IMR-90 (cell line): ENCODE data around the gene CDH13. TPM values are rescaled to one million over a fixed set of nuclear protein-coding genes. Genes with fewer than 3 reads are reported as not detected.

ENCODE experiments used
- ATAC-seq: fragments of 200-7000 bp; cut with Tn5 transposase; 2 replicates; pipeline ENCODE4 v1.9.1; 2020; ENCODE audit warnings: low read depth, mild to moderate bottlenecking, moderate library complexity
- BruUV-seq: library from RNA; stranded (reverse); fragments of 400-500 nt; replicated peaks from 2 replicates; lab custom pipeline; 2021; lab: Mats Ljungman, UMichigan
- CTCF ChIA-PET: fragments of 300-600 bp; formaldehyde crosslinking; extraction: SDS; loops from one replicate; lab custom pipeline; 2021; ENCODE audit warnings: antibody characterized with exemption; lab: Yijun Ruan, JAX
- POLR2A ChIA-PET: fragments of 300-600 bp; sonication (Branson Sonifier 250); formaldehyde crosslinking; loops from one replicate; lab custom pipeline; 2022; ENCODE audit warnings: antibody characterized with exemption; ENCODE audit not compliant: unreplicated experiment; lab: Charles Lee
- DNase-seq: peaks from one replicate; pipeline ENCODE4 v3.0.0; 2013
- H2AFZ ChIP-seq: replicated peaks from 2 replicates; pipeline ENCODE3; 2013; ENCODE audit warnings: low read length, mild to moderate bottlenecking; ENCODE audit not compliant: poor library complexity
- H2AK5ac ChIP-seq: 2 replicates; pipeline ENCODE4 v1.6.1; 2013; ENCODE audit warnings: low read depth, low read length, inconsistent platforms
- H2AK9ac ChIP-seq: replicated peaks from 2 replicates; pipeline ENCODE3; 2013; ENCODE audit warnings: mild to moderate bottlenecking, low read depth, low read length, moderate library complexity; ENCODE audit not compliant: poor library complexity
- H2BK120ac ChIP-seq: 2 replicates; pipeline ENCODE4 v1.6.1; 2013; ENCODE audit warnings: low read depth, low read length, inconsistent platforms
- H2BK15ac ChIP-seq: 3 replicates; pipeline ENCODE4 v1.6.1; 2013; ENCODE audit warnings: low read depth, low read length, inconsistent platforms
- H2BK20ac ChIP-seq: 2 replicates; pipeline ENCODE4 v1.6.1; 2013; ENCODE audit warnings: low read depth, mild to moderate bottlenecking, inconsistent platforms, low read length, moderate library complexity
- H2BK5ac ChIP-seq: 2 replicates; pipeline ENCODE4 v1.6.1; 2013; ENCODE audit warnings: mild to moderate bottlenecking, low read depth, low read length, inconsistent platforms; ENCODE audit not compliant: poor library complexity, severe bottlenecking
- H3K14ac ChIP-seq: replicated peaks from 2 replicates; pipeline ENCODE4 v1.6.1; 2013; ENCODE audit warnings: low read depth, low read length, inconsistent platforms
- H3K18ac ChIP-seq: 2 replicates; pipeline ENCODE4 v1.6.1; 2013; ENCODE audit warnings: low read depth, low read length, control low read depth
- H3K23ac ChIP-seq: 2 replicates; pipeline ENCODE4 v1.6.1; 2013; ENCODE audit warnings: low read depth, low read length, inconsistent platforms
- H3K27ac ChIP-seq: 2 replicates; pipeline ENCODE4 v1.5.1; 2013; ENCODE audit warnings: mild to moderate bottlenecking, control low read depth, low read length; ENCODE audit not compliant: insufficient read depth
- H3K27me3 ChIP-seq: 2 replicates; pipeline ENCODE4 v1.6.1; 2013; ENCODE audit warnings: low read length; ENCODE audit not compliant: control insufficient read depth, insufficient read depth
- H3K36me3 ChIP-seq: 2 replicates; pipeline ENCODE4 v1.6.1; 2013; ENCODE audit warnings: low read length, mixed read lengths; ENCODE audit not compliant: control insufficient read depth, insufficient read depth
- H3K4ac ChIP-seq: 2 replicates; pipeline ENCODE4 v1.6.1; 2013; ENCODE audit warnings: low read depth, low read length, inconsistent platforms
- H3K4me1 ChIP-seq: 2 replicates; pipeline ENCODE4 v1.6.1; 2013; ENCODE audit warnings: low read length, mixed read lengths; ENCODE audit not compliant: control insufficient read depth, insufficient read depth
- H3K4me2 ChIP-seq: 2 replicates; pipeline ENCODE4 v1.6.1; 2013; ENCODE audit warnings: low read depth, mild to moderate bottlenecking, control low read depth, low read length, moderate library complexity
- H3K4me3 ChIP-seq: 2 replicates; pipeline ENCODE4 v1.5.1; 2013; ENCODE audit warnings: low read depth, mild to moderate bottlenecking, control low read depth, low read length, moderate library complexity; ENCODE audit not compliant: insufficient read depth
- H3K56ac ChIP-seq: 2 replicates; pipeline ENCODE4 v1.6.1; 2013; ENCODE audit warnings: low read length, inconsistent platforms; ENCODE audit not compliant: insufficient read depth; ENCODE audit errors: extremely low read depth
- H3K79me1 ChIP-seq, 2 experiments: 2 replicates each; pipeline ENCODE4 v1.6.1; 2013; ENCODE audit warnings: low read length in 2 of 2, inconsistent platforms in 1 of 2, low read depth in 1 of 2
- H3K9ac ChIP-seq: 2 replicates; pipeline ENCODE4 v1.6.1; 2013; ENCODE audit warnings: low read depth, low read length, control low read depth
- H3K9me1 ChIP-seq: 2 replicates; pipeline ENCODE4 v1.6.1; 2013; ENCODE audit warnings: low read length, inconsistent platforms; ENCODE audit not compliant: insufficient read depth
- H3K9me3 ChIP-seq: 2 replicates; pipeline ENCODE4 v1.6.1; 2013; ENCODE audit warnings: low read length; ENCODE audit not compliant: control insufficient read depth, insufficient read depth
- H4K20me1 ChIP-seq: 2 replicates; pipeline ENCODE4 v1.6.1; 2013; ENCODE audit warnings: low read length, inconsistent platforms; ENCODE audit not compliant: insufficient read depth
- H4K5ac ChIP-seq: 2 replicates; pipeline ENCODE4 v1.6.1; 2013; ENCODE audit warnings: mild to moderate bottlenecking, low read depth, low read length, control low read depth
- H4K8ac ChIP-seq, 2 experiments: 2 replicates each; pipeline ENCODE4 v1.6.1; 2013; ENCODE audit warnings: low read depth in 2 of 2, low read length in 2 of 2, control low read depth in 1 of 2, inconsistent platforms in 1 of 2
- H4K91ac ChIP-seq: 2 replicates; pipeline ENCODE4 v1.6.1; 2013; ENCODE audit warnings: low read depth, low read length, inconsistent platforms; ENCODE audit not compliant: insufficient read depth
- BHLHE40 ChIP-seq: fragments of 150-350 bp; IDR thresholded peaks from 2 replicates; pipeline ENCODE4 v1.6.1; 2016; ENCODE audit warnings: mild to moderate bottlenecking, low read depth, low read length
- CEBPB ChIP-seq: IDR thresholded peaks from 2 replicates; pipeline ENCODE4 v1.6.1; 2012; ENCODE audit warnings: low read depth, low read length, improper control_type of control experiment
- CHD1 ChIP-seq: IDR thresholded peaks from 2 replicates; pipeline ENCODE4 v1.6.1; 2012; ENCODE audit warnings: low read depth, low read length, improper control_type of control experiment
- FOS ChIP-seq: fragments of 150-350 bp; IDR thresholded peaks from 2 replicates; pipeline ENCODE4 v1.6.1; 2016; ENCODE audit warnings: low read depth, low read length
- MAFK ChIP-seq: IDR thresholded peaks from 2 replicates; pipeline ENCODE4 v1.6.1; 2012; ENCODE audit warnings: low read depth, low read length, improper control_type of control experiment
- MAZ ChIP-seq: IDR thresholded peaks from 2 replicates; pipeline ENCODE4 v1.6.1; 2012; ENCODE audit warnings: low read depth, mild to moderate bottlenecking, low read length, improper control_type of control experiment, moderate library complexity, borderline replicate concordance
- MXI1 ChIP-seq: IDR thresholded peaks from 2 replicates; pipeline ENCODE4 v1.6.1; 2012; ENCODE audit warnings: low read depth, mild to moderate bottlenecking, low read length, moderate library complexity, borderline replicate concordance
- NFE2L2 ChIP-seq: fragments of 150-350 bp; IDR thresholded peaks from 2 replicates; pipeline ENCODE4 v1.6.1; 2016; ENCODE audit warnings: low read depth, mild to moderate bottlenecking, low read length
- POLR2A ChIP-seq: IDR thresholded peaks from 2 replicates; pipeline ENCODE4 v1.6.1; 2012; ENCODE audit warnings: mild to moderate bottlenecking, low read depth, low read length
- RAD21 ChIP-seq: IDR thresholded peaks from 2 replicates; pipeline ENCODE4 v1.6.1; 2012; ENCODE audit warnings: low read length, improper control_type of control experiment
- RCOR1 ChIP-seq: IDR thresholded peaks from 2 replicates; pipeline ENCODE4 v1.6.1; 2012; ENCODE audit warnings: mild to moderate bottlenecking, low read length, improper control_type of control experiment; ENCODE audit not compliant: insufficient replicate concordance
- RFX5 ChIP-seq: IDR thresholded peaks from 2 replicates; pipeline ENCODE4 v1.8.0; 2012; ENCODE audit warnings: low read depth, mild to moderate bottlenecking, low read length, moderate library complexity
- SMC3 ChIP-seq: fragments of 150-350 bp; IDR thresholded peaks from 2 replicates; pipeline ENCODE4 v1.6.1; 2016; ENCODE audit warnings: low read depth, mild to moderate bottlenecking, antibody characterized with exemption, low read length, moderate library complexity
- WGBS, 2 experiments: methylation state at CpG; one replicate each; pipeline versions ENCODE4 v1.1.5 to v1.1.7; 2013; ENCODE audit warnings: missing lambda C conversion rate in 2 of 2; ENCODE audit not compliant: insufficient read length in 1 of 2; ENCODE audit errors: extremely low coverage in 2 of 2; 5-methylcytosine and 5-hydroxymethylcytosine counted together
- dilution Hi-C: fragments of 300-500 bp; cut with HindIII; formaldehyde crosslinking; loops from one replicate; pipeline ENCODE4 v1.14.3; 2018; ENCODE audit warnings: low sequenced_read_pairs; ENCODE audit not compliant: unreplicated experiment
- in situ Hi-C: fragments of 300-500 bp; cut with MboI; formaldehyde crosslinking; loops from 3 replicates; pipeline ENCODE4 v1.14.3; 2019; ENCODE audit warnings: low sequenced_read_pairs, inconsistent platforms, mixed read lengths
- intact Hi-C: fragments of 100-400 bp; cut with micrococcal nuclease; formaldehyde crosslinking; loops from 2 replicates; pipeline ENCODE4 v1.10.0; 2022
- polyA plus RNA-seq, 3 experiments: library from polyadenylated mRNA; depleted of rRNA; stranded (reverse); fragments of >200 nt; gene quantifications; 2 replicates each; pipeline ENCODE4 v1.2.3, GENCODE V29; 2012; ENCODE audit warnings: low replicate concordance in 1 of 3
- total RNA-seq: library from RNA; depleted of rRNA; stranded (reverse); fragments of >200 nt; gene quantifications from 2 replicates; pipeline ENCODE4 v1.2.3, GENCODE V29; 2012
- TF ChIP-seq, protein P1 (sequence below): fragments of 150-350 bp; IDR thresholded peaks from 2 replicates; pipeline ENCODE4 v1.6.1; 2017; ENCODE audit warnings: mild to moderate bottlenecking, antibody characterized with exemption, low read length, low read depth
- TF ChIP-seq, protein P2 (sequence below): conservative IDR thresholded peaks from 2 replicates; pipeline ENCODE4 v1.5.1; 2012; ENCODE audit warnings: mild to moderate bottlenecking, low read depth, low read length, improper control_type of control experiment
- TF ChIP-seq, protein P3 (sequence below): fragments of 150-350 bp; IDR thresholded peaks from 2 replicates; pipeline ENCODE4 v1.6.1; 2016; ENCODE audit warnings: low read depth, mild to moderate bottlenecking, low read length, moderate library complexity, borderline replicate concordance

The CDH13 gene
- total and polyA plus RNA-seq, 2 of the 4 experiments (the other 2 are of a cell fraction), result 61.6 to 74.7 TPM

DNA sequence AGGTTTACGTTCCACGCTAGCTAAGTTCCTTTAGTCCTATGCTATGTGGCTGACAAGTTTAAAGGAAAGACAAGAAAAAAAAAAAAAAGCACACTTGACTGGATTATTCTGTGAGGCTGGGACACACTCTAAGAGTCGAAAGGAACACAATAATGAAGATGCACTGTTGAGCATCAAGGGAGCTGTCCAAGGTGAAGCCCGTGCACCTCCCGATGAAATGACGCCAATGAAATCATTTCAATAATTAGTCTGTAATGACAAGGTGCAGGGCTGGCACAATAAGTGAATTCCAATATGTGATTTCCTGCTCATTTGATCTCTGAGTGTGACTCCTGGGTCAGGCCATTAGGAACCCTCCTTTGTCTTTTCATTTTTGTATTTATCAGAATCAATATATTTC is 232.9 kb downstream of the CDH13 start:
- Histone ChIP-seq H4K5ac (no peak overlapping the region), H2AK5ac (no peak overlapping the region), H3K9me1 (no peaks in the 10 kb centered on the region), H3K4me2 (no peak overlapping the region), H3K27me3 (no peaks in the 10 kb centered on the region), H4K91ac (no peak overlapping the region), H3K36me3 (no peaks in the 10 kb centered on the region), H2BK15ac (no peak overlapping the region), H3K23ac (no peak overlapping the region), H3K79me1 (peaks cover 0 to 8% of the 10 kb centered on the region in 2 experiments; a peak in 3 of 4 replicates), H2AK9ac (no peak overlapping the region), H3K56ac (no peak overlapping the region), H2BK120ac (no peak overlapping the region), H3K14ac (no peak overlapping the region), H3K4me3 (no peak overlapping the region), H2BK5ac (no peak overlapping the region), H3K4ac (no peak overlapping the region), H2BK20ac (no peak overlapping the region), H3K9me3 (no peaks in the 10 kb centered on the region), H3K18ac (no peak overlapping the region), H3K9ac (no peak overlapping the region), H3K4me1 (no peaks in the 10 kb centered on the region), H3K27ac (no peak overlapping the region), H2AFZ (no peak overlapping the region), H4K8ac (no peak overlapping the region), H4K20me1 (no peaks in the 10 kb centered on the region)
- TF ChIP-seq CEBPB (no peak), POLR2A (no peak), BHLHE40 (no peak), NFE2L2 (no peak), SMC3 (no peak), MAFK (no peak), FOS (no peak), RCOR1 (no peak), RFX5 (no peak), MXI1 (no peak), CHD1 (no peak), RAD21 (no peak), MAZ (no peak)
- TF ChIP-seq, protein P1, sequence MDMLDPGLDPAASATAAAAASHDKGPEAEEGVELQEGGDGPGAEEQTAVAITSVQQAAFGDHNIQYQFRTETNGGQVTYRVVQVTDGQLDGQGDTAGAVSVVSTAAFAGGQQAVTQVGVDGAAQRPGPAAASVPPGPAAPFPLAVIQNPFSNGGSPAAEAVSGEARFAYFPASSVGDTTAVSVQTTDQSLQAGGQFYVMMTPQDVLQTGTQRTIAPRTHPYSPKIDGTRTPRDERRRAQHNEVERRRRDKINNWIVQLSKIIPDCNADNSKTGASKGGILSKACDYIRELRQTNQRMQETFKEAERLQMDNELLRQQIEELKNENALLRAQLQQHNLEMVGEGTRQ, result no peak
- TF ChIP-seq, protein P2, sequence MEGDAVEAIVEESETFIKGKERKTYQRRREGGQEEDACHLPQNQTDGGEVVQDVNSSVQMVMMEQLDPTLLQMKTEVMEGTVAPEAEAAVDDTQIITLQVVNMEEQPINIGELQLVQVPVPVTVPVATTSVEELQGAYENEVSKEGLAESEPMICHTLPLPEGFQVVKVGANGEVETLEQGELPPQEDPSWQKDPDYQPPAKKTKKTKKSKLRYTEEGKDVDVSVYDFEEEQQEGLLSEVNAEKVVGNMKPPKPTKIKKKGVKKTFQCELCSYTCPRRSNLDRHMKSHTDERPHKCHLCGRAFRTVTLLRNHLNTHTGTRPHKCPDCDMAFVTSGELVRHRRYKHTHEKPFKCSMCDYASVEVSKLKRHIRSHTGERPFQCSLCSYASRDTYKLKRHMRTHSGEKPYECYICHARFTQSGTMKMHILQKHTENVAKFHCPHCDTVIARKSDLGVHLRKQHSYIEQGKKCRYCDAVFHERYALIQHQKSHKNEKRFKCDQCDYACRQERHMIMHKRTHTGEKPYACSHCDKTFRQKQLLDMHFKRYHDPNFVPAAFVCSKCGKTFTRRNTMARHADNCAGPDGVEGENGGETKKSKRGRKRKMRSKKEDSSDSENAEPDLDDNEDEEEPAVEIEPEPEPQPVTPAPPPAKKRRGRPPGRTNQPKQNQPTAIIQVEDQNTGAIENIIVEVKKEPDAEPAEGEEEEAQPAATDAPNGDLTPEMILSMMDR, result no peak
- TF ChIP-seq, protein P3, sequence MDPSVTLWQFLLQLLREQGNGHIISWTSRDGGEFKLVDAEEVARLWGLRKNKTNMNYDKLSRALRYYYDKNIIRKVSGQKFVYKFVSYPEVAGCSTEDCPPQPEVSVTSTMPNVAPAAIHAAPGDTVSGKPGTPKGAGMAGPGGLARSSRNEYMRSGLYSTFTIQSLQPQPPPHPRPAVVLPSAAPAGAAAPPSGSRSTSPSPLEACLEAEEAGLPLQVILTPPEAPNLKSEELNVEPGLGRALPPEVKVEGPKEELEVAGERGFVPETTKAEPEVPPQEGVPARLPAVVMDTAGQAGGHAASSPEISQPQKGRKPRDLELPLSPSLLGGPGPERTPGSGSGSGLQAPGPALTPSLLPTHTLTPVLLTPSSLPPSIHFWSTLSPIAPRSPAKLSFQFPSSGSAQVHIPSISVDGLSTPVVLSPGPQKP, result no peak
- in situ Hi-C loops (no loop called here), intact Hi-C loops (no loop called here), dilution Hi-C loops (no loop called here)
- WGBS, 2 experiments, result 91% methylated on average over 4 of the region's 6 CpGs; no CpG with 5 or more reads in 1 of the 2 experiments
- ChIA-PET CTCF (interaction anchor here (0.7 kb wide), 1 partner anchor 37 kb away, joined by 3 read pairs; no protein-coding TSS in a partner anchor), POLR2A (no interaction called here)
- DNase-seq, result no peak
- no TSS peak for BruUV-seq
- no peak for ATAC-seq
